ENCODE measurements around the gene SLK.

Gene SLK

GRCh38 chr10:103966671-103967447 lies at the start of gene SLK:
Gene SLK, plus strand, starts transcription at chr10:103967140. Its CDS starts 606 bp downstream, at chr10:103967746.
- DNase-seq = peak; percentile 76

- no peak for DNase-seq
These were observed 49.5 kb upstream of the SLK start for GRCh38 chr10:103917302-103918052.

- DNase-seq = peak; percentile 94
These were observed 48.7 kb upstream of the SLK start, which contains the start of gene STN1 for GRCh38 chr10:103918053-103918846. Gene STN1, minus strand, starts transcription at chr10:103918184. Its CDS starts 590 bp downstream, at chr10:103917594.

GRCh38 chr10:103919648-103920025 lies 47.3 kb upstream of the SLK start:
- no peak for DNase-seq

- no peak for DNase-seq
These were observed 45.7 kb upstream of the SLK start for GRCh38 chr10:103921248-103921647.

GRCh38 chr10:103921750-103922195 lies 45.2 kb upstream of the SLK start:
- no peak for DNase-seq

- no peak for DNase-seq
These were observed 44.3 kb upstream of the SLK start for GRCh38 chr10:103922659-103923058.

- no peak for DNase-seq
These were observed 43.4 kb upstream of the SLK start for GRCh38 chr10:103923502-103923901.

- no peak for DNase-seq
These were observed 41.3 kb upstream of the SLK start for GRCh38 chr10:103925591-103925990.

GRCh38 chr10:103926722-103927319 lies 40.1 kb upstream of the SLK start:
- DNase-seq = no peak

GRCh38 chr10:103928784-103929183 lies 38.2 kb upstream of the SLK start:
- no peak for DNase-seq

- no peak for DNase-seq
These were observed 37.5 kb upstream of the SLK start for GRCh38 chr10:103929381-103929921.

GRCh38 chr10:103930449-103930848 lies 36.5 kb upstream of the SLK start:
- DNase-seq = no peak

GRCh38 chr10:103930881-103931280 lies 36.1 kb upstream of the SLK start:
- DNase-seq = no peak

- DNase-seq = no peak
These were observed 35.3 kb upstream of the SLK start for GRCh38 chr10:103931603-103932002.

- no peak for DNase-seq
These were observed 34.7 kb upstream of the SLK start for GRCh38 chr10:103932271-103932670.

- DNase-seq = no peak
These were observed 34.0 kb upstream of the SLK start for GRCh38 chr10:103932971-103933370.

GRCh38 chr10:103933557-103934121 lies 33.3 kb upstream of the SLK start:
- no peak for DNase-seq

GRCh38 chr10:103934308-103934707 lies 32.6 kb upstream of the SLK start:
- no peak for DNase-seq

- DNase-seq = no peak
These were observed 30.9 kb upstream of the SLK start for GRCh38 chr10:103936022-103936421.

- no peak for DNase-seq
These were observed 27.4 kb upstream of the SLK start for GRCh38 chr10:103939522-103939921.

GRCh38 chr10:103941801-103942200 lies 25.1 kb upstream of the SLK start:
- no peak for DNase-seq
